GM06990 (cell line): ENCODE data around the gene ZSCAN30.
A peak's percentile ranks its signal among the peaks of the same experiment; 100 is the strongest.

Experiments
- DNase-seq: peaks from one replicate; pipeline ENCODE4 v3.0.0-alpha.2; 2011; ENCODE audit not compliant: insufficient read length; ENCODE audit errors: extremely low read depth
- H3K27me3 ChIP-seq: replicated peaks from 2 replicates; pipeline ENCODE4 v1.6.0; 2011; ENCODE audit warnings: low read length; ENCODE audit not compliant: control insufficient read depth, insufficient read depth
- H3K36me3 ChIP-seq: 2 replicates; pipeline ENCODE4 v1.5.1; 2011; ENCODE audit warnings: low read length; ENCODE audit not compliant: control insufficient read depth, insufficient read depth
- H3K4me3 ChIP-seq: replicated peaks from 2 replicates; pipeline ENCODE4 v1.5.1; 2011; ENCODE audit warnings: low read depth, mild to moderate bottlenecking, control low read depth, low read length
- CTCF ChIP-seq: IDR thresholded peaks from 2 replicates; pipeline ENCODE4 v1.5.1; 2011; ENCODE audit warnings: low read length, control low read depth, mild to moderate bottlenecking, inconsistent platforms; ENCODE audit not compliant: insufficient read depth, poor library complexity, severe bottlenecking

ZSCAN30 gene

GRCh38 chr18:35248429-35248828, 41.6 kb downstream of the ZSCAN30 start:
- DNase-seq = no peak
- peaks cover 16% of the 10 kb centered on the region for H3K36me3 ChIP-seq
- no peaks in the 10 kb centered on the region for H3K27me3 ChIP-seq
- TF ChIP-seq CTCF = no peak
- no peak overlapping the region for H3K4me3 ChIP-seq

GRCh38 chr18:35247412-35248249, 42.4 kb downstream of the ZSCAN30 start:
- peak; percentile 11 for DNase-seq
- Histone ChIP-seq H3K4me3 (no peak overlapping the region), H3K36me3 (peaks cover 19% of the 10 kb centered on the region), H3K27me3 (no peaks in the 10 kb centered on the region)
- no peak for TF ChIP-seq CTCF

- DNase-seq = no peak
- Histone ChIP-seq H3K36me3 (peaks cover 21% of the 10 kb centered on the region), H3K27me3 (no peaks in the 10 kb centered on the region), H3K4me3 (no peak overlapping the region)
- TF ChIP-seq CTCF = no peak
Measured at GRCh38 chr18:35246831-35247230, 43.2 kb downstream of the ZSCAN30 start.

GRCh38 chr18:35245719-35246317, 44.2 kb downstream of the ZSCAN30 start:
- peaks cover 21% of the 10 kb centered on the region for H3K36me3 ChIP-seq
- no peak for DNase-seq
- H3K27me3 ChIP-seq = no peaks in the 10 kb centered on the region
- no peak for TF ChIP-seq CTCF
- H3K4me3 ChIP-seq = no peak overlapping the region

- no peak overlapping the region for H3K4me3 ChIP-seq
- H3K27me3 ChIP-seq = no peaks in the 10 kb centered on the region
- TF ChIP-seq CTCF = no peak
- peaks cover 21% of the 10 kb centered on the region for H3K36me3 ChIP-seq
- no peak for DNase-seq
Measured at GRCh38 chr18:35244671-35245070, 45.4 kb downstream of the ZSCAN30 start.

- no peak overlapping the region for H3K4me3 ChIP-seq
- H3K27me3 ChIP-seq = no peaks in the 10 kb centered on the region
- no peak for DNase-seq
- TF ChIP-seq CTCF = no peak
- peaks cover 21% of the 10 kb centered on the region for H3K36me3 ChIP-seq
Measured at GRCh38 chr18:35242426-35242825, 47.6 kb downstream of the ZSCAN30 start.
